Mesenteric fat pad (tissue), 1 donor: Measurements from ENCODE around the gene NRSN2. TPM values are rescaled to one million over a fixed set of nuclear protein-coding genes. Genes with fewer than 3 reads are reported as not detected.
"Not testable (repeated sequence)": the region's sequence is repeated elsewhere in the genome, so short reads cannot be mapped to it uniquely, and the experiment has no call there.

Experiments
- DNase-seq: peaks from one replicate; pipeline ENCODE4 v3.0.0-alpha.2; 2020; ENCODE audit warnings: low spot score
- total RNA-seq: library from RNA; stranded (reverse); fragmentation: NEBNext Ultra II Directional; extraction: Animal tissue kit (Norgen Biotek cat#: 25700); gene quantifications from one replicate; pipeline ENCODE4 v1.2.1, GENCODE V29; 2021
- donor health status: DM: yes; HTN: yes; CAD: no.

NRSN2 gene
- total RNA-seq, 1 donor from 2014 or later: 21.3 TPM

DNA sequence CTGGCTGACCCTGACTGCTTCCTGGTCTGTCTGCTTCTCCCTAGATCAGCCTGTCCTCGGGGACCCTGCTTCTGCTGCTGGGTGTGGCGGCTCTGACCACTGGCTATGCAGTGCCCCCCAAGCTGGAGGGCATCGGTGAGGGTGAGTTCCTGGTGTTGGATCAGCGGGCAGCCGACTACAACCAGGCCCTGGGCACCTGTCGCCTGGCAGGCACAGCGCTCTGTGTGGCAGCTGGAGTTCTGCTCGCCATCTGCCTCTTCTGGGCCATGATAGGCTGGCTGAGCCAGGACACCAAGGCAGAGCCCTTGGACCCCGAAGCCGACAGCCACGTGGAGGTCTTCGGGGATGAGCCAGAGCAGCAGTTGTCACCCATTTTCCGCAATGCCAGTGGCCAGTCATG is 6.3 kb downstream of the NRSN2 start:
- DNase-seq: no peak

DNA sequence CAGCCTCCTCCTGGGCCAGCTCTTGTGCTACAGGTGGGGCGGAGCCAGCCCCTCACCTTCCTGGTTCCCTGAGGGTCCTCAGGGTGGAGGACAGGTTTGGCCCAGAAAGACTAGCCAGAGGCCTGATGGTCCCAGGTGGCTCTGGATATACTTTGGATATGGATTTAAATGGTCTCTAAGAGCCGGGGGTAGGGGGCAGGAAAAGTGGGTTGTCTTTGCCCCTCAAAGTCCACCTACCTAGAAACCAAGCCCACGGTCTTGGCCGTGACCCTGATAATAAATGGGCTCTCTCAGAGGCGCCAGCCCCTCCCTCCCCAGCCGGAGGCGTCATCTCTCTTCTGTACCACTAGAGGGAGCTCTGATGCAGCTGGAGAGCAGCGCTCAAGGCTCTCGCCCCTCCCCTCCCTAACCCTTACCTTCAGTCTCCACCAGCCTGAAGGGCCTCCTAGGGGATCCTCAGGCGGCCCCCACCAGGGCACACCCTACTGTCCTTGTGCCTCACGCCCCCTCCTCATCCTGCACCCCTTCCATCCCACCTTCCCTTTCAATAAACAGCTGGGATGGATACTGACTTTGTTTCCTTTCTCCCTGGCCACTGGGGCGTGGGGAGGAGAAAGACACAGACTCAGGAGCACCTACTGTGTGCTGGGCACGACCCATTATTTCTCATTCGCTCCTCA is 7.5 kb downstream of the NRSN2 start:
- DNase-seq: no peak

GRCh38 chr20:356154-356553 is 9.2 kb downstream of the NRSN2 start:
- not testable (repeated sequence) for DNase-seq

GRCh38 chr20:356745-357144 is 9.8 kb downstream of the NRSN2 start:
- no peak for DNase-seq

- DNase-seq: no peak
Measured at GRCh38 chr20:358891-359555, 12.1 kb downstream of the NRSN2 start.

GRCh38 chr20:361561-361960 is 14.7 kb downstream of the NRSN2 start:
- no peak for DNase-seq

DNA sequence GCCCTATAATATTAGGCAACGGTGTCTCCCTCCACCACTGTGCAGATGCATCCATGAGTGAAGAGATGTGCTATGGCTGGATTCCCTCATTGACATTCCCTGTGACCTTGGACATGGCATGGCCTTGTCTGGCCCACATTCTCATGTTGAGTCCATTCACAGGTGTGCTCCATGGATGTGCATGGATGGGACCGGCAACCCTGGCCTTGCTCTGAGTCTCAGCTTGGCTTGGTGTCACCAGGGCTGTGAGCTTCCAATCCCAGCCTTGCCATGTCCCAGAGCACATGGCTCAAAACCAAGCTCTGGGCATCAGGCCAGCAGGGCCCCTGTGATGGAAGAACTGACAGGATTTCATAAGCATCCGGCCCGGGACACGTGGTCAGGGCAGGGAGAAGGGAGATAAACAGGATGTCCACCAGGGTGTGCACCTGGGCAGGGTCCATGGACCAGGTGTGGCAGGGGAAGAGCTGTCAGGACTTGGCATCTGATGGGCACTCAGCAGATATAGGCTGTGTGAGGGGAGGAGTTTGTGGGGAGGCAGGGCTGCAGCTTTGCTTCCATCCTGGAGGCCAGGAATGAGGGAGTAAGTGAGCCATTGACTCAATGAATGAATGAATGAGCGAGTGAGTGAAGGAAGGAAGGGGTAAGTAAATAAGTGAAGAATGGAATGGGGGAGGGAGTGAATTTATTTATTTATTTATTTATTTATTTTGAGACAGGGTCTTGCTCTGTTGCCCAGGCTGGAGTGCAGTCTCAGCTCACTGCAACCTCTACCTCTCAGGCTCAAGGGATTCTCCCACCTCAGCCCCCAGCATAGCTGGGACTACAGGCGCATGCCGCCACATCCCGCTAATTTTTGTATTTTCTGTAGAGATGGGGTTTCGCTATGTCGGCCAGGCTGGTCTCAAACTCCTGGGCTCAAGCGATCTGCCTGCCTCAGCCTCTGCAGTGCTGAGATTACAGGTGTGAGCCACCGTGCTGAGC is 15.7 kb downstream of the NRSN2 start:
- DNase-seq: no peak

DNA sequence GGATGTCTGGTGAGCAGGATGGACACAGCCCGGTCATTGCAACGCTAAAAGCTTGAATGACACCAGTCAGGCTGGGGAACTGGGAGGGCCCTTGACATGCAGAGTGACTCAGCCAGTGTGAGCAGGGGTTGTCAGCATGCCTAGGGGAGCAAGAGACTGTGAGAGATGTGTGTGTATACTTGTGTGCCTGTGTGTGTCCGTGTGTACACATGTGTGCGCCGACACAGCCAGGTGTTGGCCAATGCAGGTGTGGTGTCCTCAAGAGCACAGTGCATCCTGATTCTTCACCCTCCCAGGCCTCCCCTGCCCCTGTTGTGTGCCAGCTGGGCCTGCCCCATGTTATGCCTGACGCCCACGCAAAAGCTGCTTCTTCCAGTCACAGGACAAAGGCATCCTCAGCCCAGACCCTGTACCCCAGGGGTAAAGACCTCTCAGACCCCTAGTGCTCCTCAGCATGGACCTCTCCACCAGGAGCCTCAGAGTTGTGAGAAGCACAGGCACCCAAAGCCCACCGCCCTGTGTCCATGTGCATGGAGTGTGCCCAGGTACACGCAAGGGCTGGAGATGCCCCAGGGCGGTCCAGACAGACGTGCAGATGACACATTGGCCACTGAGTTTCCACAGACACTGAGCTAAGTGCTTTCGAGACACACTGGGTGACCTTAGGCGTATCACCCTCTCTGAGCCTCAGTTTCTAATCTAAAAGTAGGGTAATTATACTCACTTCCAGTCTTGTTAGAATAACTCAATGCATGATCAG is 16.6 kb downstream of the NRSN2 start:
- no peak for DNase-seq

- no peak for DNase-seq
Measured at GRCh38 chr20:364905-365794, 18.2 kb downstream of the NRSN2 start.

DNA sequence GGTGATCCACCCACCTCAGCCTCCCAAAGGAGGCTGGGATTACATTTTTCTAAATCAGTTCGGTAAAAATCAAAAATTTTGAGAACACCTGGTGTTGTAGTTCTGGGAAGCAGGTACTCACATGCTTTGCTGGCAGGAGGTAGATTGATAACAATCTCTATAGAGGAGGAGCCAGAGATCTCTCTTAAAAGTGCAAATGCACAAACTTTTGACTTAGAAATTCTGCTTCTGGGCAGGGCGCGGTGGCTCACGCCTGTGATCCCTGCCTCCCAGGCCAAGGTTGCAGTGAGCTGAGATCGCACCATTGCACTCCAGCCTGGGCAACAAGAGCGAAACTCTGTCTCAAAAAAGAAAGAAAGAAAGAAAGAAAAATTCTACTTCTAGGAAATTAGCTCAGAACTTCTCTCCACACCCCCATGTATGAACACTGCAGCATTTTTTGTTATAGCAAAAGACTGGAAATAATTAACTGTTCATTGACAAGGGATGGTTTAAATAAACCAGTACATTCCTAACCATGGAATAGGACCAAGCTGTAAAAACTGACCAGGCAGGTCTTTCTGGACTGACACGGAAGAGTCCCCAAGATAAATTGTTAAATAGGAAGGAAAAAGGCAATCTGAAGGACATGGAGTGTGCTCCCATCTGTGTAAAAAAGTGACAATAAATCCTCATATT is 19.3 kb downstream of the NRSN2 start:
- DNase-seq: no peak

DNA sequence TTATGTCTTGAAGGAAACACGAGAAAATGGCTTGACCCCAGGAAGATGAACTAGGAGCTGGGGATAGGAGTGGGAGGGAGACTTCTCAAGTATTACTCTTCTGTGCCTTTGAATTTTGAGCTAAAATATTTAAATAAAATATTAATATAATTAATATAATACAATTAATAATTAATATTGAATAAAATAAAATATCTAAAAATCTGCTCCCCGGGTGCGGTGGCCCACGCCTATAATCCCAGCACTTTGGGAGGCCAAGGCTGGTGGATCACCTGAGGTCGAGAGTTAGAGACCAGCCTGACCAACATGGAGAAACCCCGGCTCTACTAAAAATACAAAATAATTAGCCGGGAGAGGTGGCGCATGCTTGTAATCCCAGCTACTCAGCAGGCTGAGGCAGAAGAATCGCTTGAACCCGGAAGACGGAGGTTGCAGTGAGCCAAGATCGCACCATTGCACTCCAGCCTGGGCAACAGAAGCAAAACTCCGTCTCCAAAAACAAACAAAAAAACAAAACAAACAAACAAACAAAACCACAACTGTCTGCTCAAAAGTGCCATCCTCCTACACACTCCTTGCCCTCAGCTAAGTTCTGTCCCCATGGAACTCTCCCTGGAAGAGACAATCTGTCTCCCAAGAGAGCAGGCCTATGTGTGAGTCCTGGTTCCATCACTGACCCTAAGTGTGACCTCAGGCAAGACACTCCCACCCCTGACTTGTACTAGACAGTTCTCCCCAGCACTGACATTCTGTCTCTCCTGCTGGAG is 20.0 kb downstream of the NRSN2 start:
- no peak for DNase-seq

- no peak for DNase-seq
Measured at GRCh38 chr20:367486-367887, 20.6 kb downstream of the NRSN2 start.

DNA sequence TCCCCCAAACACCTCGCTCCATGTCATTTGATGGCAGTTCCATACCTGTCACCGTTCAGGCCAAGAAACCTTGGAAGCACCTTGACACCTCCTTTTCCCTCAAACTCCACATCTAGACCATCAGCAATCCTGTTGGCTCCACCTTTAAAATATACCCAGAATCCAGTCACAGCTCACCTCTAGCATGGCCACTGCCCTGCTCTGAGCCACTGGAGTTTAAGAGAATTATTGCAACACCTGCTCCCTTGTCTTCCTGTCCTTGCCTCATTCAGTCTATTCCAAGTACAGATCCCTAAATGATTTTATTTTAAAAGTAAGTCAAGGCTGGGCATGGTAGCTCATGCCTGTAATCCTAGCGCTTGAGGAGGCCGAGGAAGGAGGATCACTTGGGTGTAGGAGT is 22.0 kb downstream of the NRSN2 start:
- DNase-seq: no peak

DNA sequence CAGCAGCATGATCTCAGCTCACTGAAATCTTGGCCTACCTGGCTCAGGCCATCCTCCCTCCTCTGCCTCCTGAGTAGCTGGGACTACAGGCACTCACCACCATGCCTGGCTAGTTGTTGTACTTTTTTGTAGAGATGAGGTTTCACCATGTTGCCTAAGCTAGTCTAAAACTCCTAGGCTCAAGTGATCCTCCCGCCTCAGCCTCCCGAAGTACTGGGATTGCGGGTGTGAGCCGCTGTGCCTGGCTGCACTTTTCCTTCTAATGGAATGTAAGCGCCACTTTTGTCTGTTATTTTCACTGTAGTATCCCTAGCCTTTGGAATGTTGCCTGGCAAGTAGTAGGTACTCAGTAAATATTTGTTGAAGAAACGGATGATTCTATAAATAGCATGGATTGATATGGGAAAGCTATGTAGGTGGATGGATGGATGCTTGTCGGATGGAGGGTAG is 23.3 kb downstream of the NRSN2 start:
- DNase-seq: no peak

DNA sequence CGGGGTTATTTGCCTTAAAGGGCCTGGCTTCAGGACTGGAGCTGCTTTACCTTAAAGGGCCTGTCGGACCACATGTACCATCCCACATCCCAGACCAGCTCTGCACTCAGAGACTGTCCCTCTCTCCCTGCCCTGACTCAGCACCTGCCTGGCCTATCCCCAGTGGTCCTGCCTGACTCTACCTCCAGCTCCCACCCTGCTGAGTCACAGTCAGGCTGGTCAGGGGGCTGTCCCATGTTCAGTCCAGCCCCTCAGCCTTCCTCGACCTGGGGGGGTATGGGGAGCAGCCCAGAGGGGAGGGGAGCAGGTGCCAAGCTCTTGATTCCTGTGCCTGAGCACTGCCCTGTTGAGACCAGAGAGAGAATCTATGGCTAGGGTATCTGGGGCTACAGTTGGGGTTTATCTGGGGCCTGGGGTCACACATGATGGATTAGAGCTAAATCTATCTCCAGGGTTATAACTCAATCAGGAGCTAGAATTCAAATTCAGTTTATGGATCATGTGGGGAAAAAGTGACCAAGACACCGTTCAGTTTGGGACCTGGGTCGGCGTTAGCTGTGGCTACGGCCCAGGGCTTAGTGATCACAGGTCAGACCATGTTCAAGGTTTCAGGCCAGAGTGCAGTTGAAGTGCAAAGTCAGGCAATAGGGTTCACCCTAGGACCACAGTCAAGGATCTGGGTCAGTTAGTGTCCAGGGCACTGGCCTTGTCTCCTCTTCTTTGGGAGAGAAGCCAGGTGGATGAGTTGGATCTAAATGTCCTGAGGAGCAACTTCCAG is 24.3 kb downstream of the NRSN2 start:
- no peak for DNase-seq

GRCh38 chr20:371755-372542 is 25.0 kb downstream of the NRSN2 start:
- DNase-seq: no peak

GRCh38 chr20:372543-373082 is 25.7 kb downstream of the NRSN2 start:
- not testable (repeated sequence) for DNase-seq
